ENCODE measurements around the gene NPHS2. TPM values are rescaled to one million over a fixed set of nuclear protein-coding genes. Genes with fewer than 3 reads are reported as not detected.
A peak's percentile ranks its signal among the peaks of the same experiment; 100 is the strongest.

Gene NPHS2
- not detected for polyA plus RNA-seq (2013, experiment 1 of 4)
- not detected for polyA plus RNA-seq (2013, experiment 2 of 4)
- not detected for polyA plus RNA-seq (2013, experiment 3 of 4)
- polyA plus RNA-seq (2013, experiment 4 of 4), result not detected

DNA sequence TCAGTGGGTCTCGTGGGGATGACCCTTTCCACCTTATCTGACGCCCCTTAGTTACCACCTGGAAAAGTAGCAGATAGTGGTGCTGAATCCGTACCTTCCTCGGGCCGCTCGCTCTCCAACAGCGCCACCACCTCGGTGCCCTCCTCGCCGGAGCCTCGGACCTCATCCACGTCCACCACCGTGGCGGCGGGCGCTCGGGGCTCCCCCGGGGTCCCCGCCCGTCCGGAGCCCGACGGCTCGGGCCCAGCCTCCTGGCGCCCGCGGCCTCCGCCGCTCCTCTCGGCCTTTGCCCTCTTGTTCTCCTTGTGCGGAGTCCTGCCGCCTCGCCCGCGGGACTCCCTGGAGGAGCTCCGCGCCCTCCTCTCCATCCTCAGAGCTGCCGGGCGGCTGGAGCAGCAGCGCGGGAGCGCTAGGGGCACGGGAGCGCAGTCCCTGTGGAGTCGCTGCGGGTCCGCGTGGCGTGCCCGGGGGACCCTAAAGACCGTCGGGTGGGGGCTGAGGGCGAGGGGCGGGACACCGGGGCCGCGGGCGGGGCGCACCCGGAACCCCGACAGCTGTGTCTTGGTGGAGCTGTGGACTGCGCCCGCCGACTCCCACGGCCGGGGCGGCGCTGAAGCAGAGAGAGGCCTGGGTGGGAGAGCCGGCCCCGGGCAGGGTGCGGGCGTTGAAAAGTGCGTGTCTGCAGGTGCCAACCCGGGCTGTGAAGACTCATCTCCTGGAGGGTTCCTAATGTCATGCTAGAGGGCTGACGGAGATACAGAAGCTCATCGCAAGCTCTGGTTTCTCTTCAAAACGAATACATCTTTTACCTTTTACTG lies at the start of gene NPHS2:
Gene NPHS2 (minus strand): TSS at position 452 of the 818 bp plus-strand sequence. CDS start 84 bp downstream, at position 368.
- H3K36me3 ChIP-seq (ENCODE audit: control insufficient read depth, insufficient read depth, low read length), result no peaks in the 10 kb centered on the region
- H3K9me3 ChIP-seq (ENCODE audit: control insufficient read depth, low read length), result no peaks in the 10 kb centered on the region
- no peaks in the 10 kb centered on the region for H3K4me1 ChIP-seq (ENCODE audit: control insufficient read depth, insufficient read depth, low read length)
- 4 to 5% methylated on average over 76 to 77 of the region's 77 CpGs for WGBS, 2 experiments
- H3K27ac ChIP-seq (ENCODE audit: insufficient read depth, low read depth, low read length, poor library complexity, severe bottlenecking), result no peak within 1 kb of the TSS
- peaks cover 45% of the 10 kb centered on the region for H3K27me3 ChIP-seq (ENCODE audit: control insufficient read depth, insufficient read depth, low read length, poor library complexity, severe bottlenecking)
- H3K4me3 ChIP-seq (ENCODE audit: insufficient read depth, low read depth, low read length), result peak within 1 kb of the TSS; percentile 35

- H3K27me3 ChIP-seq (ENCODE audit: control insufficient read depth, insufficient read depth, low read length, poor library complexity, severe bottlenecking), result no peaks in the 10 kb centered on the region
- H3K4me1 ChIP-seq (ENCODE audit: control insufficient read depth, insufficient read depth, low read length), result no peaks in the 10 kb centered on the region
- no peak overlapping the region for H3K4me3 ChIP-seq (ENCODE audit: insufficient read depth, low read depth, low read length)
- no peak overlapping the region for H3K27ac ChIP-seq (ENCODE audit: insufficient read depth, low read depth, low read length, poor library complexity, severe bottlenecking)
- H3K9me3 ChIP-seq (ENCODE audit: control insufficient read depth, low read length), result no peaks in the 10 kb centered on the region
- no peaks in the 10 kb centered on the region for H3K36me3 ChIP-seq (ENCODE audit: control insufficient read depth, insufficient read depth, low read length)
- WGBS, 2 experiments, result 85 to 96% methylated on average over 2 to 3 of the region's 3 CpGs
Observed at GRCh38 chr1:179612361-179612760, 36.6 kb upstream of the NPHS2 start.

DNA sequence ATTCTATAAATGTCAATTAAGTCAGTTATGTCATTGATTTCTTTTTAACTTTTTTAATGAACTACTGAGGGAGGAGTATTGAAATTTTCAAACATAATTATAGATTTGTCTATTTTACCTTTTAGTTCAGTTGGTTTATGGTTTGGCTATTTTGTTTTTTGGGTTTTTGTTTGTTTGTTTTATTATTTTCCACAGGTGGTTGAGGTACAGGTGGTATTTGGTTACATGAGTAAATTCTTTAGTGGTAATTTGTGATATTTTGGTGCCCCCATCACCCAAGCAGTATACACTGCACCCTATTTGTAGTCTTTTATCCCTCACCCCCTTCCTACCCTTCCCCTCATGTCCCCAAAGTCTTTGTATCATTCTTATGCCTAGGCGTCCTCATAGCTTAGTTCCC lies 25.3 kb upstream of the NPHS2 start:
- no peak overlapping the region for H3K4me3 ChIP-seq (ENCODE audit: insufficient read depth, low read depth, low read length)
- 81 to 84% methylated on average over 1 of the region's 1 CpG for WGBS, 2 experiments
- H3K27me3 ChIP-seq (ENCODE audit: control insufficient read depth, insufficient read depth, low read length, poor library complexity, severe bottlenecking), result no peaks in the 10 kb centered on the region
- H3K36me3 ChIP-seq (ENCODE audit: control insufficient read depth, insufficient read depth, low read length), result no peaks in the 10 kb centered on the region
- no peak overlapping the region for H3K27ac ChIP-seq (ENCODE audit: insufficient read depth, low read depth, low read length, poor library complexity, severe bottlenecking)
- H3K4me1 ChIP-seq (ENCODE audit: control insufficient read depth, insufficient read depth, low read length), result no peaks in the 10 kb centered on the region
- no peaks in the 10 kb centered on the region for H3K9me3 ChIP-seq (ENCODE audit: control insufficient read depth, low read length)

- no peaks in the 10 kb centered on the region for H3K36me3 ChIP-seq (ENCODE audit: control insufficient read depth, insufficient read depth, low read length)
- H3K4me1 ChIP-seq (ENCODE audit: control insufficient read depth, insufficient read depth, low read length), result no peaks in the 10 kb centered on the region
- H3K9me3 ChIP-seq (ENCODE audit: control insufficient read depth, low read length), result no peaks in the 10 kb centered on the region
- no peaks in the 10 kb centered on the region for H3K27me3 ChIP-seq (ENCODE audit: control insufficient read depth, insufficient read depth, low read length, poor library complexity, severe bottlenecking)
- H3K4me3 ChIP-seq (ENCODE audit: insufficient read depth, low read depth, low read length), result no peak overlapping the region
- H3K27ac ChIP-seq (ENCODE audit: insufficient read depth, low read depth, low read length, poor library complexity, severe bottlenecking), result no peak overlapping the region
Observed at GRCh38 chr1:179599623-179600249, 24.0 kb upstream of the NPHS2 start.

- no peaks in the 10 kb centered on the region for H3K4me1 ChIP-seq (ENCODE audit: control insufficient read depth, insufficient read depth, low read length)
- H3K27ac ChIP-seq (ENCODE audit: insufficient read depth, low read depth, low read length, poor library complexity, severe bottlenecking), result no peak overlapping the region
- no peaks in the 10 kb centered on the region for H3K36me3 ChIP-seq (ENCODE audit: control insufficient read depth, insufficient read depth, low read length)
- 100% methylated on average over 1 of the region's 1 CpG; no CpG with 5 or more reads in 1 of the 2 experiments for whole genome bisulfite sequencing, 2 experiments
- no peaks in the 10 kb centered on the region for H3K27me3 ChIP-seq (ENCODE audit: control insufficient read depth, insufficient read depth, low read length, poor library complexity, severe bottlenecking)
- H3K4me3 ChIP-seq (ENCODE audit: insufficient read depth, low read depth, low read length), result no peak overlapping the region
- no peaks in the 10 kb centered on the region for H3K9me3 ChIP-seq (ENCODE audit: control insufficient read depth, low read length)
Observed at GRCh38 chr1:179598631-179599030, 22.9 kb upstream of the NPHS2 start.

DNA sequence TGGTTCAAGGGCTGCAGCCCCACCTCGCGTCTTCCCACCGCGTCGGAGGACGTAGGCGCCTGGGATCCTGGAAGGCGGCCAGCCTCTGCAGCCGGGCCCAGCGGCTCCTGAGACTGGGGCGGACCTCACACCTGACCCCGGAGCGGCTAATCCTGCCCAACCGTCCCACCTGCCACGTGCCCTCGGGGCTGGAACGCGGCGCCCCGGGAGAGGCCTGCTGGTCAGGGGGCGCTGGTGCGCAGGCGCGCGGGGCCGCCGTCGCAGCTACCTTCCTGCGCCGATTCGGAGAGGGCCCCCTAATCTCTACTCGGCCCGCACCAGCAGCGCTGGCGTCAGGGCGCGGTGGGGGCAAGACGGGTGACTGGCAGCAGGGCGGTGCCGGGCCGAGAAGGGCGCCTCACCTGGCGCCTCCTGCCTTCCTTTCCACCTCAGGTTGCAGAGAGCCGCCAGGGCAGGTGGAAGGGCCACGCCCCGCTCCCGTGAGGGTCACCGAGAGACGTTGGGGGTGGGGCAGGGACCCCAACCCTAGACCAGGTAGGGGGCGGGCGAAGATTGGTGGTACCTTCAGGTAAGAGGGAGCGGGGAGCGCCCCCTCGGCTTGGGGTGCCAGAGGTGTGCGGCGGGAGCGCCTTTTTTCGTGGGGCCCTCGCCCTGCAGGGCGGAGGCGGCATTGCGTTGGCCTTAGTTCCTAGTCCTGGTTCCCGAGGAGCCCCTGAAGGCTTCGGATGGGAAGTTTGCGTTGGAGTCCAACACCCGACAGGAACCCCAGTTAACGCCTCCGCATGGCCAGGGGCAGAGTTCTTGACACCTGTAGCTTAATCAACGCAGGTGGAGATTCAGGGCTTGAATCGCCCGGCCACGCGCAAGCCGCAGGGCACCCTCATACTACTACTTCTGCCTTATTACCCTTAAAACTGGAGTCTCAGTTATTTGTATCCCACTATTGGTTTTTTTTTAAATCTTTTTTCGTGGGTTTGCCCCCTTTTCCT lies 16.1 kb upstream of the NPHS2 start, which contains the start of gene TDRD5:
Gene TDRD5 (plus strand): TSS at position 241 of the 989 bp plus-strand sequence. CDS start 784 bp downstream, outside the sequence.
- no peaks in the 10 kb centered on the region for H3K36me3 ChIP-seq (ENCODE audit: control insufficient read depth, insufficient read depth, low read length)
- no peak within 1 kb of the TSS for H3K27ac ChIP-seq (ENCODE audit: insufficient read depth, low read depth, low read length, poor library complexity, severe bottlenecking)
- no peaks in the 10 kb centered on the region for H3K9me3 ChIP-seq (ENCODE audit: control insufficient read depth, low read length)
- no peak within 1 kb of the TSS for H3K4me3 ChIP-seq (ENCODE audit: insufficient read depth, low read depth, low read length)
- 93% methylated on average over 75 of the region's 75 CpGs for WGBS, 2 experiments
- H3K27me3 ChIP-seq (ENCODE audit: control insufficient read depth, insufficient read depth, low read length, poor library complexity, severe bottlenecking), result peaks cover 3% of the 10 kb centered on the region
- no peaks in the 10 kb centered on the region for H3K4me1 ChIP-seq (ENCODE audit: control insufficient read depth, insufficient read depth, low read length)

- Histone ChIP-seq H3K36me3 (ENCODE audit: control insufficient read depth, insufficient read depth, low read length) (no peaks in the 10 kb centered on the region), H3K27ac (ENCODE audit: insufficient read depth, low read depth, low read length, poor library complexity, severe bottlenecking) (no peak overlapping the region), H3K9me3 (ENCODE audit: control insufficient read depth, low read length) (no peaks in the 10 kb centered on the region), H3K27me3 (ENCODE audit: control insufficient read depth, insufficient read depth, low read length, poor library complexity, severe bottlenecking) (peaks cover 9% of the 10 kb centered on the region), H3K4me3 (ENCODE audit: insufficient read depth, low read depth, low read length) (no peak overlapping the region), H3K4me1 (ENCODE audit: control insufficient read depth, insufficient read depth, low read length) (no peaks in the 10 kb centered on the region)
- 93 to 96% methylated on average over 7 of the region's 7 CpGs for WGBS, 2 experiments
Observed at GRCh38 chr1:179591253-179591591, 15.5 kb upstream of the NPHS2 start.

- Histone ChIP-seq H3K36me3 (ENCODE audit: control insufficient read depth, insufficient read depth, low read length) (no peaks in the 10 kb centered on the region), H3K27ac (ENCODE audit: insufficient read depth, low read depth, low read length, poor library complexity, severe bottlenecking) (no peak overlapping the region), H3K4me3 (ENCODE audit: insufficient read depth, low read depth, low read length) (no peak overlapping the region), H3K27me3 (ENCODE audit: control insufficient read depth, insufficient read depth, low read length, poor library complexity, severe bottlenecking) (peaks cover 13% of the 10 kb centered on the region), H3K4me1 (ENCODE audit: control insufficient read depth, insufficient read depth, low read length) (no peaks in the 10 kb centered on the region), H3K9me3 (ENCODE audit: control insufficient read depth, low read length) (no peaks in the 10 kb centered on the region)
- 88 to 93% methylated on average over 9 to 11 of the region's 11 CpGs for WGBS, 2 experiments
Observed at GRCh38 chr1:179590671-179591070, 14.9 kb upstream of the NPHS2 start.

- WGBS, 2 experiments, result 93 to 98% methylated on average over 4 of the region's 4 CpGs
- Histone ChIP-seq H3K9me3 (ENCODE audit: control insufficient read depth, low read length) (no peaks in the 10 kb centered on the region), H3K4me3 (ENCODE audit: insufficient read depth, low read depth, low read length) (no peak overlapping the region), H3K36me3 (ENCODE audit: control insufficient read depth, insufficient read depth, low read length) (no peaks in the 10 kb centered on the region), H3K27ac (ENCODE audit: insufficient read depth, low read depth, low read length, poor library complexity, severe bottlenecking) (no peak overlapping the region), H3K4me1 (ENCODE audit: control insufficient read depth, insufficient read depth, low read length) (no peaks in the 10 kb centered on the region), H3K27me3 (ENCODE audit: control insufficient read depth, insufficient read depth, low read length, poor library complexity, severe bottlenecking) (peaks cover 25% of the 10 kb centered on the region)
Observed at GRCh38 chr1:179589509-179589908, 13.8 kb upstream of the NPHS2 start.

Data from ectodermal cell (in vitro differentiated cells).